ENCODE results near the gene DAPK1. TPM values are rescaled to one million over a fixed set of nuclear protein-coding genes. Genes with fewer than 3 reads are reported as not detected.

Gene DAPK1
- total RNA-seq, 2 experiments from 2014 or later: 1.2 to 6.8 TPM

DNA sequence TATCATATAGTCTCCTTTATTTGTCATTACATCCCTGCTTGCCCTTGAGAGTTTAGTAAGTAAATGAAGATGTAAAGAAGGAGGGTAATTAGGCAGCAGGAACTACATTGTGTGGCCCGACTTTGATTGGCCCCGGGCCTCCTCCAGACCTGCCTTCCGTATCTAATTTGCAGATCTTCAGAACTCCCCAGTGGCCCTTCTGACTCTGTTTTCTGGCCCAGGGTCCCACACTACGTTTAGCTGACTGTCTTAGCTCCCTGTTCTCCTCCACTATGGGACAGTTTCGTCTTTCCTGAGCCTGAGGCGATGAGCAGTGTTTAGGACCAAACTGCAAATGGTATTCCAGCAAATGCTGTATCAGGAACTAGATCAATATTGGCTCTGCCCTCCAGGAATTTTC lies 206.7 kb downstream of the DAPK1 start:
- CTCF ChIA-PET: no interaction called here
- no peaks in the 10 kb centered on the region for H3K9me3 Mint-ChIP-seq (ENCODE audit: low read depth)
- H3K4me1 Mint-ChIP-seq: peaks cover 14% of the 10 kb centered on the region

DNA sequence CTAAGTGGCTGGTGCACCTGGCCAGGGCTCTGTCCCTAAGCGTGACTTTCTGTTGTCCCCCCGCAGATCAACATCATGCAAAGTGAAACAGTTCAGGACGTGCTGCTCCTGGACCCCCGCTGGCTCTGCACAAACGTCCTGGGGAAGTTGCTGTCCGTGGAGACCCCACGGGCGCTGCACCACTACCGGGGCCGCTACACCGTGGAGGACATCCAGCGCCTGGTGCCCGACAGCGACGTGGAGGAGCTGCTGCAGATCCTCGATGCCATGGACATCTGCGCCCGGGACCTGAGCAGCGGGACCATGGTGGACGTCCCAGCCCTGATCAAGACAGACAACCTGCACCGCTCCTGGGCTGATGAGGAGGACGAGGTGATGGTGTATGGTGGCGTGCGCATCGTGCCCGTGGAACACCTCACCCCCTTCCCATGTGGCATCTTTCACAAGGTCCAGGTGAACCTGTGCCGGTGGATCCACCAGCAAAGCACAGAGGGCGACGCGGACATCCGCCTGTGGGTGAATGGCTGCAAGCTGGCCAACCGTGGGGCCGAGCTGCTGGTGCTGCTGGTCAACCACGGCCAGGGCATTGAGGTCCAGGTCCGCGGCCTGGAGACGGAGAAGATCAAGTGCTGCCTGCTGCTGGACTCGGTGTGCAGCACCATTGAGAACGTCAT lies 208.5 kb downstream of the DAPK1 start:
- no peaks in the 10 kb centered on the region for H3K9me3 Mint-ChIP-seq (ENCODE audit: low read depth)
- H3K4me3 Mint-ChIP-seq: no peak overlapping the region
- no peak for DNase-seq
- no peak overlapping the region for H3K27ac Mint-ChIP-seq
- peaks cover 16% of the 10 kb centered on the region for H3K4me1 Mint-ChIP-seq
- no peak for ATAC-seq
- CTCF ChIA-PET: no interaction called here
- no peaks in the 10 kb centered on the region for H3K36me3 Mint-ChIP-seq
- H3K27me3 Mint-ChIP-seq: peaks cover 18% of the 10 kb centered on the region

More for the DNA sequence above, 206.7 kb downstream of the DAPK1 start:
- Mint-ChIP-seq H3K27ac (no peak overlapping the region), H3K27me3 (peaks cover 16% of the 10 kb centered on the region), H3K4me3 (no peak overlapping the region), H3K36me3 (no peaks in the 10 kb centered on the region)
- DNase-seq: no peak
- no peak for ATAC-seq

- Mint-ChIP-seq H3K9me3 (ENCODE audit: low read depth) (peaks cover 2% of the 10 kb centered on the region), H3K36me3 (no peaks in the 10 kb centered on the region), H3K4me3 (no peak overlapping the region), H3K27me3 (peaks cover 14% of the 10 kb centered on the region), H3K27ac (no peak overlapping the region), H3K4me1 (peaks cover 19% of the 10 kb centered on the region)
- no peak for ATAC-seq
- no peak for DNase-seq
- CTCF ChIA-PET: no interaction called here
Measured at GRCh38 chr9:87707805-87708506, 210.3 kb downstream of the DAPK1 start.

DNA sequence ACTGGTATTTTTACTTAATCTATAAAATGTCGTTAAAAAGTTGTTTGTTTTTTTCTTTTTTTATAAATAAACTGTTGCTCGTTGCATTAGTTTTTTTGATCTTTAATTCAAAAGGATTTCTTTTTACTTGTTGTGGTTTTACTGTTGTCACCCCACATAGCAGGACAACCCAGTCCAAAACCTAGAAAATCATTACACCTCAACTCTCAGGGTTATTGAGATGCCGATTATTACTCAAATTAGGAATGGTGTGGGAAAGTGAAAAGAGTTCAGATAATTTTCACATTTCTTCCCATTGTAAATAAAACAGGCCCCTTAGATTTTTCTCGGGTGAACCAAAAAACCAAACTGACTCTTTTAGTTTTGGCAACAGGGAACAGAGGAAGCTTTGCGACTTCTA lies 210.9 kb downstream of the DAPK1 start:
- CTCF ChIA-PET: no interaction called here
- peak overlapping the region; percentile 1 for H3K4me3 Mint-ChIP-seq
- no peak for ATAC-seq
- no peak overlapping the region for H3K27ac Mint-ChIP-seq
- no peak for DNase-seq
- peaks cover 14% of the 10 kb centered on the region for H3K27me3 Mint-ChIP-seq
- H3K36me3 Mint-ChIP-seq: no peaks in the 10 kb centered on the region
- H3K4me1 Mint-ChIP-seq: peaks cover 23% of the 10 kb centered on the region
- peaks cover 5% of the 10 kb centered on the region for H3K9me3 Mint-ChIP-seq (ENCODE audit: low read depth)

DNA sequence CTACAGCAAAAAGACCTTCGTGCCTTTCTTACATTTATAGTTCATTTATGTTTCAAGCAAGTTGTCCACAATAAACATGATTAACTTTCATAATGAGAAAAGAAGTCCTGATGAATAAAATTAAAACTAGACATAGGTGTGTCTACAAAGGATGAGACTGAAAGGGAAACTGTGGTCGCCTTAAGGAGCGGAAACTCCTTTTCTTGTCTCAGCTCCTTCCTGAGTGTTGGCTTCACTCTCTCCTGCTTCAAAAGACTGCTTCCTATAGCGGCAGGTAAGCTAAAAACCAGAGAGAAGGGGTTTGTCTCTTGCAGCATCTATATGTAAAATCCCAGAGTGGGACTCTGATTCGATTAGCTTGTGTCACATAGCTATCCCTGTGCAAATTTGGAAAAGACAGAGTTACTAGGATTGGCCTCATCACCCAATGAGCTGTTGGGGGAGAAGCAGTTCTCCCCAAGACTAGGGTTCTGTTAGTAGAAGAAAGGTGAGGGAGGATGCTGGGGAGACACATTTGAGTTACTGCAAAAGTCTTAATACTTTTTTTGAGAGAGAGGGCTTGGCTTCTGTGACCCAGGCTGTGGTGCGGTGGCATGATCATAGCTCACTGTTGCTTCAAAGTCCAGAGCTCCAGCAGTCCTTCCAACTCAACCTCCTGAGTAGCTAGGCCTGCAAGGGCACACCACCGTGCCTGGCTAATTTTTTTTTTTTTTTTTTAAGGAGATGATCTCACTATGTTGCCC lies 211.5 kb downstream of the DAPK1 start:
- DNase-seq (no peak), ATAC-seq (peak; percentile 49)
- CTCF ChIA-PET: interaction anchor here (0.7 kb wide), 1 partner anchor 239 kb away, joined by 3 read pairs; no protein-coding TSS in a partner anchor
- Mint-ChIP-seq H3K4me3 (peak overlapping the region; percentile 1), H3K9me3 (ENCODE audit: low read depth) (peaks cover 5% of the 10 kb centered on the region), H3K36me3 (no peaks in the 10 kb centered on the region), H3K27ac (no peak overlapping the region), H3K4me1 (peaks cover 24% of the 10 kb centered on the region), H3K27me3 (peaks cover 14% of the 10 kb centered on the region)

DNA sequence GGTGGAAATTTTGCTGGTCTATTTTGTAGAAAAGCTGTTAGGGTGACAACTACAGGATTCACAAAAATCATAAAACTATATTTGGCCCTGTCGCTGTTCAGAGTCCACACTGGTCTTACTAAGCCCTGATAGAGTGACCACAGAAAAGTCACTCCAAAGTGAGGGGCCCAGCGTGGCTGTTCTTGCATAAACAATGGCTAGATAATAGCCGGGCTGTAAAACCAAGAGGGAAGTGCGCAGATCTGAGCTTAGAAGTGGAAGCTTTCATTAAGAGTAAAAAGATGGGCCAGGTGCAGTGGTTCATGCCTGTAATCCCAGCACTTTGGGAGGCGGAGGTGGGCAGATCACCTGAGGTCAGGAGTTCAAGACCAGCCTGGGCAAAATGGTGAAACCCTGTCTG lies 212.8 kb downstream of the DAPK1 start:
- H3K27me3 Mint-ChIP-seq: peaks cover 15% of the 10 kb centered on the region
- CTCF ChIA-PET: no interaction called here

DNA sequence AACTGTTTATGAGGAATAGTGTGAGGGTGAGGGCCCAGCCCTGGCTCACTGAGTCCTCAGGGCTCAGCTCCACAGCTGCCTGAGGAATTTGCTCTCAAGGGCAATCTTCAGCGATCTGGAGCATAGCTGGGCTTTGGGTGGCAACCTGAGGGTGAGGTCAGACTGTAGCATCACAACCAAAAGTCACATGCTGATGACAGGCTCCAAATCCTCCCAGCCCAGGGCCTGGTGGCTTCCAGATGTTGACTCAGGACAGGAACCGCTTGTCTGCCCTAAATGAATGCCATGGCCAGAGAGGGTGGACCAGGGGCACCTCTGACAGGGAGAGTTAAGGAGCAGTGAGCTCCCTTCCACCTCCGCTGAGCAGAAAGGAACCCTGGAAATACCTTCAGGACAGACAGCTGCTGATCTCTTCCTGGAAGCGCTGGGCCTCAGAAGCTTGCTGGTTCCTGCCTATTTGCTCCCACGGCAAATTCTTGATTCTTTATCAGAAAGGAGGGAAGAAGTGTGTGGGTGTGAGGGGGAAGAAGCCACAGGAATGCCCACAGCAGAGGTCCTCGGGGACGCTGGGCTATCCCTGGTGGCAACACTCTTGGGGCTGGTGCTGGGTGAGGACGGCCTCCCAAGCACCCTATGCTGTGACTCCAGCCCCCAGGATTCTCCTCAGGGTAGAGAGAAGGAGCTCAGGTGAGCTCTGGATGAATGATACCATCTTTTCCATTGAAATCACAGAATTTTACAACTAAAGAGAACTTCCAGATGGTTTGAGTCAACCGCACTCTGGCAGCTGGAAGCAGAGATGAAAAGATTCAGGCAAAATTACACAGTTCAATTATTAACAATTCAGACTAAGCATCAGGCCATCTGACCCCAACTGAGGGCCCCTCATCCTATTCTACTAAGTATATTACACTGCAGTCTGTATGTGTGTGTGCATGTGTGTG lies 214.5 kb downstream of the DAPK1 start:
- H3K9me3 Mint-ChIP-seq (ENCODE audit: low read depth): peaks cover 5% of the 10 kb centered on the region
- CTCF ChIA-PET: no interaction called here
- H3K4me1 Mint-ChIP-seq: peaks cover 24% of the 10 kb centered on the region
- no peak for DNase-seq
- peaks cover 12% of the 10 kb centered on the region for H3K27me3 Mint-ChIP-seq
- no peak for ATAC-seq
- H3K27ac Mint-ChIP-seq: no peak overlapping the region
- no peak overlapping the region for H3K4me3 Mint-ChIP-seq
- H3K36me3 Mint-ChIP-seq: no peaks in the 10 kb centered on the region

More for the DNA sequence above, 212.8 kb downstream of the DAPK1 start:
- no peaks in the 10 kb centered on the region for H3K36me3 Mint-ChIP-seq
- DNase-seq: no peak
- H3K27ac Mint-ChIP-seq: no peak overlapping the region
- no peak overlapping the region for H3K4me3 Mint-ChIP-seq
- ATAC-seq: no peak
- H3K4me1 Mint-ChIP-seq: peaks cover 24% of the 10 kb centered on the region
- H3K9me3 Mint-ChIP-seq (ENCODE audit: low read depth): peaks cover 5% of the 10 kb centered on the region

GRCh38 chr9:87712801-87713277 lies 215.2 kb downstream of the DAPK1 start:
- peaks cover 22% of the 10 kb centered on the region for H3K4me1 Mint-ChIP-seq
- no peaks in the 10 kb centered on the region for H3K36me3 Mint-ChIP-seq
- ATAC-seq (no peak), DNase-seq (no peak)
- H3K27me3 Mint-ChIP-seq: peaks cover 12% of the 10 kb centered on the region
- H3K27ac Mint-ChIP-seq: no peak overlapping the region
- no peak overlapping the region for H3K4me3 Mint-ChIP-seq
- H3K9me3 Mint-ChIP-seq (ENCODE audit: low read depth): peaks cover 5% of the 10 kb centered on the region
- CTCF ChIA-PET: no interaction called here

DNA sequence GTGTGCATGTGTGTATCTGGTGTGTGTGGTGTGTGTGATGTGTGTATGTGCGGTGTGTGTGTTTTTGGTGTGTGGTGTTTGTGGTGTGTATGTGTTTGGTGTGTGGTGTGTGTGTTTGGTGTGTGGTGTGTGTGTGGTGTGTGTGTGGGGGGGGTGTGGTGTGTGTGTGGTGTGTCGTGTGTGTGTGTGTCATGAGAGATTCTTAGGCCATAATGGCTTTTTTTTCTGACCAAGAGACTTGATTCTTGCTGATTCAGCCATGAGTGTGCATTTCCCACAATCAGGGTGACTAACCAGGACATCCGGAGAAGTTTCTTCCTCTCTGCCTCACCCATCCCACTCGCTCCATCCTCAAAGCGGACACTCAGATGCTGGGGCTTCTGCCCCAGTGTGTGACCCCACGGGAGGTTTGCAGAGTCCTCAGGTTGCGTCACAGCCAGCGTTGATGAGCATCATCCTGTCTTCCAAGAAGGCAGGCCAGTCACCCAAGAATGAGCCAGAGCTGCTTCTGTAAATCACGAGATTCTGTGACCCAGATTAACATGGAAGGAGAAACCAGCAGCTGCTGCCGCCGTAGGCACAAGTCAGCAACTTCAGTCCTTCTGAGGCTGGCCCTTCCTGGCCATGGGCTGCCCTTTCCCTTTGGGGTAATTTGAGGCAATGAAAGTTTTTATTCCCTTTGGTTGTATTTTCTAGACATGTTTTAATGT lies 215.8 kb downstream of the DAPK1 start:
- ATAC-seq: no peak
- Mint-ChIP-seq H3K27ac (no peak overlapping the region), H3K4me1 (peaks cover 18% of the 10 kb centered on the region), H3K9me3 (ENCODE audit: low read depth) (peaks cover 5% of the 10 kb centered on the region), H3K36me3 (no peaks in the 10 kb centered on the region), H3K4me3 (no peak overlapping the region), H3K27me3 (peaks cover 7% of the 10 kb centered on the region)
- no peak for DNase-seq
- CTCF ChIA-PET: no interaction called here

GRCh38 chr9:87713988-87714330 lies 216.3 kb downstream of the DAPK1 start:
- CTCF ChIA-PET: no interaction called here
- ATAC-seq: no peak
- Mint-ChIP-seq H3K9me3 (ENCODE audit: low read depth) (peaks cover 5% of the 10 kb centered on the region), H3K36me3 (no peaks in the 10 kb centered on the region), H3K27ac (no peak overlapping the region), H3K27me3 (peaks cover 6% of the 10 kb centered on the region), H3K4me1 (peaks cover 14% of the 10 kb centered on the region), H3K4me3 (no peak overlapping the region)
- no peak for DNase-seq

- CTCF ChIA-PET: no interaction called here
Measured at GRCh38 chr9:87714819-87715218, 217.2 kb downstream of the DAPK1 start.

DNA sequence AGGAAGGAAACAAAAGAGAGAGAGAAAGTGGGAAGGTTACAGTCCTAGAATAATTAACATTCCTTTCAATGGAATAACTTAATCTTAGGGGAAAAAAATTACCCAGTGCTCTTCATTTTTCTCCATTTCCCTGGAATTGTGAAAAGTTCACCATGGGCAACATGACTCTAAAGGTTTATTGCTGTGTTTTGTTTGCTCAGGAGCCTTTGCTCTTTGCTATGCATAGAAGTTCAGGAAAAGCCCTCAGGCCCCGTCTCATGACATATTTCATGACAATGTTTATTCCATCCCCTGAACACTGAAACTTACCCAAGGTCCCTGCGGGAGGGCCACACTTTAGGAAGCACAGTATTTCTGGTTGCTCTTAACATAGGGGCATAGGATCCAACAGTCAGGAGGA lies 218.5 kb downstream of the DAPK1 start:
- DNase-seq: no peak
- H3K4me1 Mint-ChIP-seq: peaks cover 8% of the 10 kb centered on the region
- no peak overlapping the region for H3K27ac Mint-ChIP-seq

More at GRCh38 chr9:87714819-87715218, 217.2 kb downstream of the DAPK1 start:
- no peak overlapping the region for H3K27ac Mint-ChIP-seq
- no peak for ATAC-seq
- H3K4me1 Mint-ChIP-seq: peaks cover 8% of the 10 kb centered on the region
- H3K36me3 Mint-ChIP-seq: no peaks in the 10 kb centered on the region
- peaks cover 5% of the 10 kb centered on the region for H3K9me3 Mint-ChIP-seq (ENCODE audit: low read depth)
- no peak for DNase-seq
- no peak overlapping the region for H3K4me3 Mint-ChIP-seq
- peaks cover 6% of the 10 kb centered on the region for H3K27me3 Mint-ChIP-seq

More for the DNA sequence above, 218.5 kb downstream of the DAPK1 start:
- Mint-ChIP-seq H3K4me3 (no peak overlapping the region), H3K36me3 (no peaks in the 10 kb centered on the region), H3K9me3 (ENCODE audit: low read depth) (peaks cover 5% of the 10 kb centered on the region), H3K27me3 (peaks cover 6% of the 10 kb centered on the region)
- CTCF ChIA-PET: no interaction called here
- ATAC-seq: no peak

All from activated CD8-positive, alpha-beta memory T cell treated with anti-CD3 and anti-CD28 coated beads, Interleukin-2, amount 10 ng/mL, durations not matched to agents 7 days and 5 days (primary cell).